Left renal cortex interstitium (tissue), 4 donors: ENCODE data around the gene CDH2. TPM values are rescaled to one million over a fixed set of nuclear protein-coding genes. Genes with fewer than 3 reads are reported as not detected.

ENCODE experiments used
- DNase-seq, 4 donors: peaks; one replicate each; pipeline ENCODE4 v3.0.0-alpha.2; 2013; ENCODE audit warnings: low read depth in 4 of 4, low spot score in 2 of 4, missing footprints in 1 of 4
- polyA plus RNA-seq, 4 donors: library from polyadenylated mRNA; unstranded; fragments of 120-200 nt; gene quantifications; one replicate each; pipeline ENCODE4 v1.2.1, GENCODE V29; 2013; ENCODE audit not compliant: insufficient read length in 4 of 4

CDH2 gene
- polyA plus RNA-seq = 10 to 100 TPM; 69.8 to 79.6 (median 77.4) TPM

DNA sequence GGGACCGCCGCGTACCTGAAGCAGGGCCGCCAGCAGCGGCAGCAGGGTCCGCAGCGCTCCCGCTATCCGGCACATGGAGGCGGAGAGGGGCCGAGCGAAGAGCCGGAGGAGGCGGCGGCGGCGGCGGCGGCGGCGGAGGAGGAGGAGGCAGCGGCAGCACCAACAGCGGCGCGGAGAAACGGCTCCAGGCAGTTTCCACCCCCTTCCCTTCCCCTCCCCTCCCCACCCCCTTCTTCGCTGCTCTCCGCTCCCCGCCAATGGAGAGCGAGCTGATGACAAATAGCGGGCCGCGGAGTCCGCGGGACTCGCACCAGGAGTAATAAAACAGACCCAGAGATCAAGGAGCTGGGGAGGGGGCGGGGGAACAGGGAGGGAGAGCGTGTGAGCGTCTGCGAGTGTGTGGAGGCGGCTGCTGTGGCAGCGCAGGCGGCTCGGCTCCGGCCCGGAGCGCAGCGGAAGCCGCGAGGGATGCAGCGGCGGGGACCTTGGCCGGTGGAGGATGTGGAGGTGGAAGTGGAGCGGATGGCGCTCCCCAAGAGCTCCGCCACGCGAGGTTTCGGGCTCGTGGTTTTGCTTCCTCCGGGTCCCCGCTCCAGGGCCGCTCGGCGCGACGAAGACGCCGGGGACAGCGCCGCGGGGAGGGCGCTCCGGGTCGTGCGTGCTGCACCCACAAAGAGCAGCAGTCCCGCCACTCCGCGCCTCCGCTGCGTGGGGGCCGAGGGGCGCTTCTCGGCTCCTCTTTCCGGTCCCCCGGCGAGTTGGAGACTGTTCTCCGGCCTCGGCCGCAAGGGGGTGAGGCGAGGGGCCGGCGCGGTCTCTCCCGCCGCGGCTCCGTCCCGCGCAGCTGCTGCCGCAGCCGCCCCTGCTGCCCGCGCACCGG, at the start of gene CDH2:
CDH2 (minus strand) TSS at position 183 of the 880 bp plus-strand sequence; CDS start at position 75, 108 bp downstream.
- DNase-seq = peak in 2 of 4 donors; percentile 58 to 83

DNA sequence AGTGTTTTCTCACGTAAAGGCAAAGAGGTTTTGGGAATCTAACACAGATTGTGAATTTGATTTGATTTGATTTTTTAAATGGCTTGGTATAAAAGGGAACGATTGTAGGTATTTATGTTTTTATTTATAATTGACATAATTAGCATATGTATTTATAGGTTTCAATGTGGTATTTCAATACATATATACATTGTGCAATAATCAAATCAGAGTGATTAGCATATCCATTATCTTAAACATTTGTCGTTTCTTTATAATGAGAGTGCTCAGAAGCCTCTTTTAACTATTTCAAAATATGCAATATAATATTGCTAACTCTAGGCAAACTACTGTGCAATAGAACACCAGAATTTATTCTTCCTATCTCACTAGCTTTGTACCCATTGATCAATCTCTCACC, 35.1 kb upstream of the CDH2 start:
- DNase-seq = no peak

GRCh38 chr18:28208712-28209265, 31.9 kb upstream of the CDH2 start:
- no peak for DNase-seq

DNA sequence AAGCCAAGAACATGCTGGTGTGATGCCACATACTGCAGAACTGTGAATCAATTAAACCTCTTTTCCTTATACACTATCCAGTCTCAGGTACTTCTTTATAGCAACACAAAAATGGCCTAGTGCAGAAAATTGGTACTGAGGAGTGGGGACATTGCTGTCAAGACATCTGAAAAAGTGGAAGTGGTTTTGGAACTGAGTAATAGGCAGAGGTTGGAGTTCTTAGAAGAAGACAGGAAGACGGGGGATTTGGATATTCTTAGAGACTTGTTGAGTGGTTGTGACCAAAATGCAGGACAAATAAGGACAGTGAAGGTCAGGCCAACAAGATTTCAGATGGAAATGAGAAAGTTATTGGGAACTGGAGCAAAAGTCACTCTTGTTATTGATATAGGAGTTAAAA, 31.3 kb upstream of the CDH2 start:
- DNase-seq = no peak

DNA sequence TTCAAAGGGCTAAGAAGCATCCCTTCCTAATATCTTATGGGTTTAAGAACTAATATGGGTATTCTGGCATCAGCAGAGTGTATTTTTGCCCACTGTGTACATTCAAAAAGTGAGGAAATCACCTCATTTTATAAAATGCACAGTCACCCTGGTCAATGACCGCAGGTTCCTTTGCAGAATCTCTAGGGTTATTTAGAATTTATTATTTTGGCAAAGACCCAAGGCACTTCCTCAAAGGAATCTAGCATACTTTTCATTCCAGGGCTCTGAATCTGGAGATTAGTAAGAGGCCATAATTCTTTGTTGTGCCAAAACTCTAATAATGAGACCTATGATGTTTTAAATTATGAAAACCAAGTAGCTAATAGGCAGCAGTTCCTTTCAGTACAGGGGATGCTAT, 27.2 kb upstream of the CDH2 start:
- no peak for DNase-seq

DNA sequence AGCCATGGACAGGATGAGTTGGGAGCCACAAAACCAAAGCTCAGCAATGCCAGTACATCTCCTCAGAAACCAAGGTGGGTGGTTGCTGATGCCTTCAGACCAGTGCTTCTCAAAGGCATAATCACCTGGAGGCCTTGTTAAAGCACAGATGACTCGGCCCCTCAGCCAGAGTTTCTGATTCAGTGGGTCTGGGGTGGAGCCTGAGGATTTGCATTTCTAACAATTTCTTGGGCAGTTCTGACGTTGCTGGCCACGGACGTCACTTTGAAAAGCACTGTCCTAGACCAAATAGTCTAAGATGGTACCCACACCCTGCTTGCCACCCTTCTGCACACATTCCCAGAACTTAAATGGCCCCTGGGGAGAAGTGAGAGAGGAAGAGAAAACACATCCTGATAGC, 24.1 kb upstream of the CDH2 start:
- DNase-seq = no peak

DNA sequence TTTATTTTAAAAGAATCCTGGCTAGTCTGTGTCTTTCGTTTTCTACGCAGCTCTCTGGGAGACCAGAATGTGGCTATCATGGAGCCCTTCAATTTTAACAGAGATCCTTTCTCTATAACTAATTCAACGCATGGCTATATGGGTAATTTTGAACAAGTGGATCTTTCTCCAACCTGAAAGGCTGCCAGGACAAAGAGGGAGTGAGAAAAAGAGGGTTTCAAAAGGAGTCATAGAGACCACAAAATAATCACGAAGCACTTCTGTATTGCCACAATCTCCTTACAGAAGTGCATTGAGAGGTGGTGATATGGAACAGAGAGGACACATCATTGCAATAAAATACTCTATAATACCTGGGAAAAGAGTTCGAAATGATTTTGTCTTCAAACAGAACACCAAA, 21.7 kb upstream of the CDH2 start:
- no peak for DNase-seq

DNA sequence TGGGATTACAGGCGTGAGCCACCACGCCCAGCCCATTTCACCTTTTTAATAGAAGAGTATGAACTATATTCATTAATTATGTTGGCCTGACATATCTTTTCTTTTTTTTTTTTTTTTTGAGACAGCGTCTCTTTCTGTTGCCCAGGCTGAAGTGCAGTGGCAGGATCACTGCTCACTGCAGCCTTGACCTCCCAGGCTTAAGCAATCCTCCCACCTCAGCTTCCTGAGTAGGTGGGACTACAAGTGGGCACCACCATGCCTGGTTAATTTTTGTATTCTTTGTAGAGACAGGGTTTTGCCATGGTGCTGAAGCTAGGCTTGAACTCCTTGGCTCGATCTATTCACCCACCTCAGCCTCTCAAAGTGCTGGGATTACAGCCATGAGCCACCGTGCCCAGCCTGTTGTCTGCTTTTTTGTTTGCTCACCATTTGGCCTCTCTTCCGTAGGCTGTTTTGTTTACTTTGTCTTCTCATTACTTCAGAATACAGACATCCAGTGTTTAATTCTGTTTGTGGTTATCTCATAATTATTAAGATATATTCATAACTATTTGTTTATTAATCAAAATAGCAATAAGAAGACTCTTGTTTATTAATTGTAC, 16.3 kb upstream of the CDH2 start:
- no peak for DNase-seq

DNA sequence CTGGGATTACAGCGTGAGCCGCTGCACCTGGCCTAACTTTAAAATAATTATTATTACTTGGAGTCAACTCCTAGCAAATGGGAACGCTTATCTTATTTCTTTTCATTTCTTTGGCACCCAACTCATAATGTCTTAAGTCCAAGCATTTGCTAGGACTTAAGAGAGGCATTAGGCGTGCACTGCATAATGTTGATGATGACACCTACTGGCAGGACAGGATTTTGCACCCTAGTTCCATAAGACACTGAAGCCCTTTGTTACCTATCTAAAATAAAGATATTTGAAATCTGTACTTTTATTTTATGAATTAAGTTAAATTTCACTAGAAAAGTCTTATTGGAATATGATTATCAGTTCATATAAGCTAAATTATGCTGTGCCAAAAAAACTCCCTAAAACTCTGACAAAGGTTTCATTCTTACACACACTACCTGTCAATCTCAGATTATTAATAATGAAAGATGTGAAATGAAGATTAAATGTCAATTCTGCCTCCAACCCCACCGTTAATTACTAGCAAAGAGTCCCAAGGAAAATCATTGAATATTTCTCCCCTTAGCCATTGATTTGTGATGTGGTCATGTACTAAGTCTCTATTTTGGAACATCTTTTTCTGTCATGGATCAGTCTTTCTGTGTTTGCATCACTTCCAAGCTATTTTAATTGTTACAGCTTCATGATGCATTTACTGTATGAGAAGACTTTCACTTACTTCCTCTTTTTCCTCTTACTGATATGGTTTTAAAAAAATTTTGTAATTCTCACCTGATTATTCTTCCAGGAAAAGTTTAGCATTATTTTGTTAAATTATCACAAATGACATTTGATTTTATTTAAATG, 12.7 kb upstream of the CDH2 start:
- no peak for DNase-seq

- DNase-seq = no peak
Measured at GRCh38 chr18:28185121-28185520, 8.2 kb upstream of the CDH2 start.

- no peak for DNase-seq
Measured at GRCh38 chr18:28183418-28184078, 6.6 kb upstream of the CDH2 start.

DNA sequence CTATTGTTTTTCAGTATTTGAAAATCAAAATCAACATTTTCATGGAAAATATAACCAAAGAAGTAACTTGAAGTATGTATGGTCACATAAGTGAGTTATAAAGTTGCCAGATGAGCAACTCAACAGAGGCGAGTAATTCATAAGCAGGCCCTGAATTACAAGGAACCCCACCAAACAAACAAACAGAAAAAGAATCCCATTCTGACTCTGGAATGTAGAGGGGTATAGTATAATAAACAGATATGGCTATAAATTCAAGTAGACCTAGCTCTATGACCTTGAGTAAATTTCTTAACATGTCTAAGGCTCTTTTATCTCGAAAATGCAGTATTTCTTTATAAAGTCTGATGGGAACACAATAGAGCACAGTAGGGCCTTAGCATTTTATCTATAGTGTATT, 4.7 kb upstream of the CDH2 start:
- DNase-seq = no peak

GRCh38 chr18:28178720-28179119, 1.8 kb upstream of the CDH2 start:
- DNase-seq = no peak

DNA sequence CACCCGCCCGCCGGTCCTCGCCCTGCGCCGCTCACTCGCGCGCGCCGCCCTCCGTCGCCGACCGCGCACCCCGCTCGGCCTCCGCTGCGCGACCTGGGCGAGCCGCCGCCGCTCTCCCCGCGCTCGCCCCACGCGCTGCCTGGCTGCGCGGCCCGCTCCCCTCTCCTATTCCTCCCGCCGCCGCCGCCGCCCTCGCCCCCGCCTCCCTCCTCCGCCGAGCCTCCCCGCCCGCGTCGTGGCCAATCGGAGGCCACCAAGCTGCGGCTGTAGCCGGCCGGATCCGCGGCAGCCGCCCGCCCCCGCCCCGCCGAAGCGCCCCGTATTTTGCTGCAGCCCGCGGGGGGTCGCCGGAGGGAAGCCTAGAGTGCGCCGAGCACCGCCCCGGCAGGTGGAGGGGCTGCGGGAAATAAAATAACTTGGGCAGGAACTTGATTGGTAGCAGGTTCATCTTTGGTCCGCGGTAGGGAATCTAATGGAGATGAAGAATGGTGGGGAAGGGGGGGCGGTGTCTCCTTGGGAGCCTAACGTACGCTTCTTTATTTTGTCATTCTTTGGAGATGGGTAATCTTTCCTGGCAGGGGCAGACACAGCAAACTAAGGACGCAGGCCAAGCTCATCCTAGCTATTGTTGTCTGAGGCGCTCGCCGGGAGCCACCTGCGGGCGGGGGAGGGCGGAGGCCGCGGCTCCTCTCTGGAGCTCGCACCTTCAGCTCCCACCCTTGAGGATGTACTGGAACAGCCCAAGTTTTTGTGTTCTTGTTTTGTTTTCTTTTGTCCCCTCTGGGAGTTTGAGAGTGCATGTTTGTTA, 1.1 kb upstream of the CDH2 start:
- DNase-seq = peak in 1 of 4 donors; percentile 51

DNA sequence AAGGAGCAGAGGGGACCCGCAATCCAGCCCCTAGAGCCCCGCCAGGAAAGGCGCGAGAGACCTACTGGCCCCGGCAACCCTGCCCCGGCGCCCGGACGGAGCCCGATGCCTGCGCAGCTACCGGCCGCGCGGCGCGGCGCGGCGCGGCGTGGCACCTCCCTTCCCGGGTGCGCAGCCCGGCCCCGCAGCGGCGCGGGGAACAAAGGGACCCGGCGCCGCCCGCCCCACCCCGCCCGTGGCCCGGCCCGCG, 307 bp downstream of the CDH2 start:
- DNase-seq = no peak

- DNase-seq = peak in 1 of 4 donors; percentile 48
Measured at GRCh38 chr18:28175930-28176697, 816 bp downstream of the CDH2 start.

DNA sequence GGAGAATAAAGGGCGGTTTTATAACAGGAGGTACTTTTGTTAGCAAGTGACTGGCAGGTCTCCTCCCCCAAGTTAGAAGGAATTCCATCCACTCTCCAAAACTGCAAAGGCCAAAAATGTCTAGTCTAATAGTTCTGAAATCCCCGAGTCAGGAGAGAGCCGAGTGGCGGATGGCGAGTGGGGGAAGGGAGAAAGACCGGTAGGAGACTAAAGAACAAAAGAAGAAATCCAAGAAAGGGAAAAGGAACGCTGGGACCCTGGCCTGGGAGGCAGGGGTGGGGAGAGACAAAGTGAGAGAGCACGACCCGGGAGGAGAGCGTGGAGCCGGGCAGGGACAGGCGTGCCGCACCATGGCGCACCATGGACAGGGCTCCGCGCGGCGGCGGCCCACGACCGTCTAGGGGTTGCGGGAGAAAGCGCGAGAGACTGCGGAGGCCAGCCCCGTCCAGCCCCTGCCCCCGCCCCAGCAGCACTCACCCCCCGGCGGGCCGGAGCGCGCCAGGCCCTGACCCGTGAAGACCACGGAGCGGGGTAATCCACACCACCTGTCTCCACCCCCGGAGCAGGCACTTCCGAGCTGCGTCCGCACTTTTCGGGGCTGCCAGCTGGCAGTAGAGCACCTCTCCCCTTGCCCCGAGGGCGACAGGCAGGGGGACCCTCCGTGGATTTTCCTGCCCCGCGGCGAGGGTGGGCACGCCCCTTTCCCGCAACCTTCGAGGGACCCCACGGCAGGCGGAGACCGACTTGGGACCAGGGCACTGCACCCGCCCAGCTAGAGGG, 1.6 kb downstream of the CDH2 start:
- DNase-seq = peak in 1 of 4 donors; percentile 44

DNA sequence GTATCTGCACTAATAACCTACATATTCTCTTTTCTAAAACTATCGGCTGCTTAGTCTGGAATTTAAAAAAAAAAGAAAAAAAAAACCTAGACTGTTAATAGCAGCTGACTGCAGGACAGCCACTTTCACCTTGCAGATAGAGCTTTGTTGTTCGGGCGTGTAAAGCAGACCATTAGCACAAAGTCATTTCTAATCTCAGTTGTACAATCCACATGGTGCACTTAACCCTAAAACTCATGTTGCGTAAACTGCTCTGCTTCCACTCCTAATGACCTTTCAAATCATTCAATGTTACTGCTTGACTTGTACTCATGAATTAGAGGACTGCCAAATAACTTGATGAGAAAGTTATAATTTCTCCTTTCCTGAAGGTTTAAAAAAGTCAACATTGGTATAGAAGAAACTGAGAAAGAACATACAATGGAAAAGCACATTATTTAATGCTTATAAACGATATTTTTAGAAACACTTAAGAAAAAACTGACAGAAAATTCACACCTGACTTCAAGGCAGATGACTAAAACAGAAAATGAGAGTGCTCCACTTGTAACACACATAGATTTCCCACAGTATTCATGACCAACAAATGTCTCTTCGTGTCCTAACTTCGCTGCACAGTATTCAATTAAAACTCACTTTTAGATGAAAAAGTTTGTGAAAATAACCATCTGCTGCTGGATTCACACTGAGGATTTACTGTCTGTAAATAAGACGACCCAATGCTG, 2.6 kb downstream of the CDH2 start:
- no peak for DNase-seq
